Measurements from ENCODE around the gene IGSF8.

IGSF8 gene

GRCh38 chr1:160053548-160054365 is 44.7 kb downstream of the IGSF8 start:
- H3K36me3 ChIP-seq (ENCODE audit: control insufficient read depth in 2 of 2, insufficient read depth in 1 of 2, low read length in 2 of 2), result no peaks in the 10 kb centered on the region
- ChIA-PET POLR2A (no interaction called here), CTCF (interaction anchor here (1.8 to 25.0 kb wide), 3 partner anchors 8 to 28 kb away, joined by 4 to 541 read pairs (median 13); partner anchors contain the start of gene KCNJ9)
- TF ChIP-seq ZNF311 (tag by site-specific recombination; IDR thresholded peaks at IDR 0.05; ENCODE audit: borderline replicate concordance), result no peak
- no peak for TF ChIP-seq ZFP3 (tag by site-specific recombination; IDR thresholded peaks at IDR 0.05; ENCODE audit: low read depth)
- no peak for TF ChIP-seq ZNF157 (tag by site-specific recombination; IDR thresholded peaks at IDR 0.05)
- H3K9me3 ChIP-seq (ENCODE audit: control insufficient read depth, insufficient read depth, low read depth, low read length), result no peaks in the 10 kb centered on the region
- H3K4me1 ChIP-seq (ENCODE audit: control insufficient read depth, insufficient read depth, low read length), result no peaks in the 10 kb centered on the region
- H3K4me3 ChIP-seq (ENCODE audit: low read depth, low read length), result no peak overlapping the region
- no peak overlapping the region for H3K27ac ChIP-seq (ENCODE audit: extremely low read depth, low read depth, low read length)

GRCh38 chr1:160052936-160053335 is 45.5 kb downstream of the IGSF8 start:
- TF ChIP-seq TCF7L2 (IDR thresholded peaks at IDR 0.05; ENCODE audit: borderline replicate concordance, low read depth, low read length) (no peak), ZNF433 (tag by site-specific recombination; IDR thresholded peaks at IDR 0.05; ENCODE audit: low read depth) (no peak), ZBTB44 (tag by site-specific recombination; IDR thresholded peaks at IDR 0.05) (no peak), ZNF670 (tag by site-specific recombination; IDR thresholded peaks at IDR 0.05; ENCODE audit: low read depth) (no peak), ZNF341 (tag by site-specific recombination; IDR thresholded peaks at IDR 0.05; ENCODE audit: low read depth) (no peak), ZNF600 (tag by site-specific recombination; IDR thresholded peaks at IDR 0.05) (no peak), ZNF585B (tag by site-specific recombination; IDR thresholded peaks at IDR 0.05) (no peak), ZNF274 (IDR thresholded peaks at IDR 0.05; ENCODE audit: low read length) (no peak), ZNF274 (tag by site-specific recombination; IDR thresholded peaks at IDR 0.05; ENCODE audit: borderline replicate concordance) (no peak), ZNF596 (tag by site-specific recombination; IDR thresholded peaks at IDR 0.05) (no peak), PRDM10 (tag by site-specific recombination; IDR thresholded peaks at IDR 0.05) (no peak), ZNF404 (tag by site-specific recombination; IDR thresholded peaks at IDR 0.05) (no peak), ZSCAN4 (tag by site-specific recombination; IDR thresholded peaks at IDR 0.05) (no peak), PATZ1 (tag by site-specific recombination; IDR thresholded peaks at IDR 0.05) (no peak), ZNF473 (tag by site-specific recombination; IDR thresholded peaks at IDR 0.05) (no peak), ZNF514 (tag by site-specific recombination; IDR thresholded peaks at IDR 0.05) (no peak), GLI4 (tag by site-specific recombination; IDR thresholded peaks at IDR 0.05) (no peak), ZNF202 (tag by site-specific recombination; IDR thresholded peaks at IDR 0.05; ENCODE audit: borderline replicate concordance) (no peak), OSR2 (tag by site-specific recombination; IDR thresholded peaks at IDR 0.05) (no peak), ZNF354C (tag by site-specific recombination; IDR thresholded peaks at IDR 0.05; ENCODE audit: borderline replicate concordance, low read depth) (no peak)
- H3K4me3 ChIP-seq (ENCODE audit: low read depth, low read length), result no peak overlapping the region
- no peaks in the 10 kb centered on the region for H3K36me3 ChIP-seq (ENCODE audit: control insufficient read depth in 2 of 2, insufficient read depth in 1 of 2, low read length in 2 of 2)
- H3K27ac ChIP-seq (ENCODE audit: extremely low read depth, low read depth, low read length), result no peak overlapping the region
- no peaks in the 10 kb centered on the region for H3K9me3 ChIP-seq (ENCODE audit: control insufficient read depth, insufficient read depth, low read depth, low read length)
- CTCF ChIA-PET, result interaction anchor here (25.0 kb wide), 1 partner anchor 29 kb away, joined by 541 read pairs; the partner anchor contains the start of gene KCNJ9
- no peaks in the 10 kb centered on the region for H3K4me1 ChIP-seq (ENCODE audit: control insufficient read depth, insufficient read depth, low read length)
- POLR2A ChIA-PET, result no interaction called here
